Gastroesophageal sphincter (tissue), 3 donors: ENCODE data around the gene WNK4.

Experiments
- CTCF ChIP-seq, 4 experiments: fragments of 200-600 bp in 2 of 4; fragments of 450-650 bp in 2 of 4; sonication (generic) in 1 of 4; IDR thresholded peaks; one replicate each; pipeline ENCODE4 v1.5.1; 2017 to 2019; ENCODE audit warnings: antibody characterized with exemption in 4 of 4, mild to moderate bottlenecking in 2 of 4, moderate library complexity in 2 of 4
- POLR2A ChIP-seq, 2 donors: fragments of 450-650 bp; IDR thresholded peaks; one replicate each; pipeline ENCODE4 v1.6.1; 2017; ENCODE audit warnings: antibody characterized with exemption in 2 of 2, mild to moderate bottlenecking in 2 of 2, moderate library complexity in 1 of 2
- POLR2AphosphoS5 ChIP-seq: sonication (generic); formaldehyde crosslinking; IDR thresholded peaks from one replicate; pipeline ENCODE4 v1.6.1; 2017; ENCODE audit warnings: antibody characterized with exemption

- TF ChIP-seq CTCF (IDR thresholded peaks at IDR 0.05) (no peak), POLR2AphosphoS5 (no peak), POLR2A (IDR thresholded peaks at IDR 0.05) (no peak)
Measured at GRCh38 chr17:42833767-42834422, 53.5 kb downstream of the WNK4 start.
